ENCODE data around the gene SPATA1. TPM values are rescaled to one million over a fixed set of nuclear protein-coding genes. Genes with fewer than 3 reads are reported as not detected.

The SPATA1 gene
- total RNA-seq, 1 donor from 2014 or later, result not detected

DNA sequence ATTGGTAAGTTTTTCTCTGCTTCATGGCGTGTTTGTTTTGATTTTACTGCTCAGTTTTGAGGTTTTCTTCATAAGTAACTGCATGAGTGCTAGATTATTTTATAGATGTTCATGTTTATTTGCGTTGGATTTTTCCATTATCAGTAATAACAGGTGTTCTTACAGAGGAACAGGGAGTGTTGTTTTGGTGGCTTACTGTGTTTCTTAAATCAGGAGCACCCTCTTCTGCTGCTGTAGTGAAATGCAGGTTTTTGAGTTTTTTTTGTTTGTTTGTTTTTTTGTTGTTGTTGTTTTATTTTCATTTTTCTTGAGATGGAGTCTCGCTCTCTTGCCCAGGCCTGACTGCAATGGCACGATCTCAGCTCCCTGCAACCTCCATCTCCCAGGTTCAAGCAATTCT, 35.5 kb downstream of the SPATA1 start:
- H3K36me3 ChIP-seq (ENCODE audit: control insufficient read depth, insufficient read depth, low read length), result no peaks in the 10 kb centered on the region
- H3K27me3 ChIP-seq (ENCODE audit: control insufficient read depth, insufficient read depth, low read length), result no peaks in the 10 kb centered on the region
- no peak for DNase-seq (ENCODE audit: low read depth)
- H3K4me3 ChIP-seq (ENCODE audit: low read depth, low read length), result no peak overlapping the region
- no peak for TF ChIP-seq CTCF (IDR thresholded peaks at IDR 0.05; ENCODE audit: insufficient read depth, low read length, poor library complexity, severe bottlenecking)

DNA sequence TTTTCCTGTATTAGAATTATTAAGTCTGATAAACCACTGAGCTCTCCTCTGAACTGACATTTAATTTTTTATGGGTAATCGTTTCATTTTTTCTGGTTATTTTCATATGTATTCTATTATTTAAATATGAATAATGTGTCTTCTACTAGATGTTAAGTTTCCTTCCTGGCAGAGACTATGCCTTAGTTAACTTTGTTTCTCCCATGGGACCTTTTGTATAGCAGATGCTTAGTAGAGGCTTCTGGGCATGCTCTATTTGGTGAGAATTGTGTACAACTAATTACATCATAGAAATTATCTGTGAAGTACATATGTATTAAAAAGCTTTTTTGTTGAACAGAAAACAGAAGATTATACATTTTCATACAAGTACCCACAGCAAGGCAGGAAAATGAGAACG, 44.6 kb downstream of the SPATA1 start:
- no peaks in the 10 kb centered on the region for H3K27me3 ChIP-seq (ENCODE audit: control insufficient read depth, insufficient read depth, low read length)
- TF ChIP-seq CTCF (IDR thresholded peaks at IDR 0.05; ENCODE audit: insufficient read depth, low read length, poor library complexity, severe bottlenecking), result no peak
- no peak for DNase-seq (ENCODE audit: low read depth)
- no peaks in the 10 kb centered on the region for H3K36me3 ChIP-seq (ENCODE audit: control insufficient read depth, insufficient read depth, low read length)
- no peak overlapping the region for H3K4me3 ChIP-seq (ENCODE audit: low read depth, low read length)

DNA sequence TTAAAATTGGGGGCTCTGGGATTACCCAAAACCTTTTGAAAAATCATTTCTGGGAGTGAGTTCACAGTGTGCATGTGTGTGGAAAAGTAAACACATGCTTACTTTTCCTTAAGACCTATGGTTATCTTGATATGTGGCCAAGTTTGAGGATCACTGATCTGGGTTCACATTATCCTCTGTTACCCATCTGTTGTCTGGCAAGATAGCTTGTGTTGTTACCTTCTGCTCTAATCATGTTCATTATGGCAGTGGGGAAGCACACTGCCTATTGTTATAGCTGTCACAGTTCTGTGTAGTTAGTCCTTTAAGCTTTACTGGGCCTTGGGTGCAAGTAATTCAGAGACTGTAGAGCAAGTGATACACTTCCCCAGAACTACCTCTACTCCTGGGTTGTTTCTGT, 63.0 kb downstream of the SPATA1 start:
- Histone ChIP-seq H3K27me3 (ENCODE audit: control insufficient read depth, insufficient read depth, low read length) (no peaks in the 10 kb centered on the region), H3K4me3 (ENCODE audit: low read depth, low read length) (no peak overlapping the region), H3K36me3 (ENCODE audit: control insufficient read depth, insufficient read depth, low read length) (no peaks in the 10 kb centered on the region)
- DNase-seq (ENCODE audit: low read depth), result no peak
- TF ChIP-seq CTCF (IDR thresholded peaks at IDR 0.05; ENCODE audit: insufficient read depth, low read length, poor library complexity, severe bottlenecking), result no peak

GRCh38 chr1:84570436-84571149, 64.4 kb downstream of the SPATA1 start:
- Histone ChIP-seq H3K36me3 (ENCODE audit: control insufficient read depth, insufficient read depth, low read length) (no peaks in the 10 kb centered on the region), H3K4me3 (ENCODE audit: low read depth, low read length) (no peak overlapping the region), H3K27me3 (ENCODE audit: control insufficient read depth, insufficient read depth, low read length) (no peaks in the 10 kb centered on the region)
- no peak for TF ChIP-seq CTCF (IDR thresholded peaks at IDR 0.05; ENCODE audit: insufficient read depth, low read length, poor library complexity, severe bottlenecking)
- DNase-seq (ENCODE audit: low read depth), result no peak

DNA sequence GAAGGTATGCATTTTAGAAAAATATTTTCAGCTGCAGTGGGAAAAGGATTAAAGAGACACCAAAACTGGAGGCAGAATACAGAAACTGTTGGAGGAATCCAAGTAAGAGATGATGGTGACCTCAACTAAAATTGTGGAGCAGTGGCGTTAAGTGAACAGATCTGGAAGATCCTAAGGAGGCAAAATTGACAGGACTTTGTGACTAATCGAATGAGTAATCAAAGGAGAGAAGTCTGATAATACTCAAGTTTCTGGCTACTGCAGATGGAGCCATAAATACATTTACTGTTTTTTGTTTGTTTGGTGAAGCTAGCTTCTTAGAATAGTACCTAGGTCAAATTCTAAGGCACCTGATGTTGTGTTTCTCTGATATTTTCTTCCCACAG, 65.0 kb downstream of the SPATA1 start:
- Histone ChIP-seq H3K27me3 (ENCODE audit: control insufficient read depth, insufficient read depth, low read length) (no peaks in the 10 kb centered on the region), H3K4me3 (ENCODE audit: low read depth, low read length) (no peak overlapping the region), H3K36me3 (ENCODE audit: control insufficient read depth, insufficient read depth, low read length) (no peaks in the 10 kb centered on the region)
- TF ChIP-seq CTCF (IDR thresholded peaks at IDR 0.05; ENCODE audit: insufficient read depth, low read length, poor library complexity, severe bottlenecking), result no peak
- DNase-seq (ENCODE audit: low read depth), result no peak

DNA sequence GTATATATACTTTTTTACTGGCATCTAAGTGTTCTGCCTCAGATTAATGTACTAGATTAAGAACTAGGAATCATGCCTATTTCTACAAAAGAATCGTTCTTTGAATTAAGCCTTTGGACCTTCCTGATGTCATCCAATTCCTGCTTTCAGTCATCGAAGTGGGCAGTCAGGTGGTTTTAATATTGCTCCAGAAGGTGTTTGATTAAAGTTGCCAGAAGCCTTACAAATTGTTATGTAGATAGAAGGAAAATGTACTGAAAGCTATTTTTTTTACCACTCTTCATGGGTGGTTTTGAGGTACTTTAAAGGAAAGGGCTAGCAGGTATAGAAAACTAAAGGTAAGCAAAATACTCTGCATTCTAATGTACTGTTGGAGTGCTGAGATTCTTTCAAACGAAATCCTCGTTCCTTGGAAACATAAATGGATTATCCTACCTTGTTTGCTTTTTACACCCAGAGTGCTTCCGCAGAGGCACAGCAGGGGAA, 67.3 kb downstream of the SPATA1 start:
- DNase-seq (ENCODE audit: low read depth), result no peak
- Histone ChIP-seq H3K4me3 (ENCODE audit: low read depth, low read length) (peak overlapping the region; percentile 63), H3K36me3 (ENCODE audit: control insufficient read depth, insufficient read depth, low read length) (no peaks in the 10 kb centered on the region), H3K27me3 (ENCODE audit: control insufficient read depth, insufficient read depth, low read length) (no peaks in the 10 kb centered on the region)
- no peak for TF ChIP-seq CTCF (IDR thresholded peaks at IDR 0.05; ENCODE audit: insufficient read depth, low read length, poor library complexity, severe bottlenecking)

All from kidney epithelial cell (primary cell).